NCI-H1417 treated with DMSO at 0.1 percent for 48 hours (cell line): Measurements from ENCODE around the gene MEF2A.

Experiments used
- DNase-seq: peaks from one replicate; lab custom pipeline; 2025; lab: John Stamatoyannopoulos, UW

The MEF2A gene

DNA sequence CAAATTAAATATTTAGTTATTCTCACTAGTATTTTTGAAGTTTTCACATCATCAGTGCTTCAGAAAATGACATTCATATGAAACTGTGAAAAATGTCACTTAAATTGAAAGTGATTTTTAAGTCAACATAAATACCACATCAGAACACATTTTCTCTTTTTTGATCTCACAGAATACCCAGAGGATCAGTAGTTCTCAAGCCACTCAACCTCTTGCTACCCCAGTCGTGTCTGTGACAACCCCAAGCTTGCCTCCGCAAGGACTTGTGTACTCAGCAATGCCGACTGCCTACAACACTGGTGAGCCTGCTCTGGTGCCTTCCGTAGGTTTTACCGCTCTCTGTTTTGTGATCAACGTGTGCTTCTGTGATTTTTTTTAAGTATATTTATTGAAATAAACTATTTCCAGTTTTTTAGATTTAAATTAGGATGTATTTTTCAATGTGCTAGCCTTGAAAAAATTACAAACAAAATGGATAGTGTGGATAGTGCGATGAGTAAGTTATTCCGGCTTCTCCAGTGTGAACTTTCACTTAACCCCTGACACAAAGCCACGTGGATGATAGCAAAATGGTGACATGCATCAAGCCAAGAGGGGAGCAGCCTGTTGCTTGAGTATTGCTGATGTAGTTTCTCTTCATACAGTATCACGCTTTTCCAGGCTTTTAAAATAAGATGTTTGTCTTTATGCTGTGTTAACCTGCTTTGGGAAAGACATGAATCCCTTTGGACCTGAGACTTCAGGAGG is 140.9 kb downstream of the MEF2A start:
- DNase-seq, result no peak

DNA sequence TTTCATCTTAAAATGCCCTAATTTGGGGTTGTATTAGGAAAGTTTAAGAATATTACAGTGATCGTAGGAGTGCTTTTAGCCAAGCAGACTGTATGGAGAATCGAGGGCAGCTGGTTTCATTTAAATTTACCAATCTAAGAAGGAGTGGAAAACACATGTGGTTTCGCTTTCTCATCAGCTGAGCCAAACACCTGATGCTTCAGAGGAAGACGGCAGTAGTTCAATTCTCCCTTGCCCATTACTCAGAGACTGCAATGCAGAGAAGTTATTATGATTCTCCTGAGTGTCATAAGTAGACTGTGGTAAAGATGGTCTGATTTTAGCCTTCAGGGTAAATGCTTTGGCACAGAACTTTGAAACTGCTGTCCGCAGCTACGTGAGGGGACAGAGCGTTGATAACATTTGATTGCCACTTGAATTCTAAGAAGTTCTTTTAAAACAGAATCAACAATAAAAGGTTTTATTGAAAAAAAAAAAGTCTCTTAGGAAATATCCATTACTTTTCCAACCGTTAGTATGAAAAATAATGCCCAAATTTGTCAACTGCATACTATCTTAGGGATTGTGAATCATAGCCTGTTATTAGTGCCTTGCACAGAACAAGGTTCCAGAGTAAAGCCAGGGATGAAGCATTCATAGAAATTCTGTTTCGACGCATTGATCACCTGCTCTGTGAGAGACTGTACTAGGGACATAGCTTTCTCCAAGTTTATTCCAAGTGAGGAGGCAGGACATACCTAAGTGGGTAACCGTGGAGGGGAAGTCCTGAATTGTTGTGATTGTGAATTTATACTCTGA is 141.9 kb downstream of the MEF2A start:
- no peak for DNase-seq

DNA sequence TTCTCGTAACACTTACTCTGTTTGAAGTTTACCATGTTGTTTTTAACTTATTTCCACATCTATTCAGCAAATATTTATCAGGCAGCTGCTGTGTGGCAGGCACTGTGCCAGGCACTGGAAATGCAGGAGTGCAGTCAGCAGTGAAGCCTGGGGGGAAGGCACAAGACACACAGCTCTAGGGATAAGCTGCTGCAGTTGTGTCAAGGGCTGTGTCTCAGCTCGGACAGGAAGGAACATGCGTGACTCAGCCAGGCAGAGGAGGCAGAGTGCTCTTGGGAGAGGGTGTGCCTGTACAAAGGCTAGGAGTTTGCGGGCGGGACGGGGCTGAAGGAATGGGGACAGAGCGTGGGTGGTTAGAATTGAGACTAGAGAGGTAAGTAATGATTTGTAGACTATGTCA is 142.8 kb downstream of the MEF2A start:
- no peak for DNase-seq

DNA sequence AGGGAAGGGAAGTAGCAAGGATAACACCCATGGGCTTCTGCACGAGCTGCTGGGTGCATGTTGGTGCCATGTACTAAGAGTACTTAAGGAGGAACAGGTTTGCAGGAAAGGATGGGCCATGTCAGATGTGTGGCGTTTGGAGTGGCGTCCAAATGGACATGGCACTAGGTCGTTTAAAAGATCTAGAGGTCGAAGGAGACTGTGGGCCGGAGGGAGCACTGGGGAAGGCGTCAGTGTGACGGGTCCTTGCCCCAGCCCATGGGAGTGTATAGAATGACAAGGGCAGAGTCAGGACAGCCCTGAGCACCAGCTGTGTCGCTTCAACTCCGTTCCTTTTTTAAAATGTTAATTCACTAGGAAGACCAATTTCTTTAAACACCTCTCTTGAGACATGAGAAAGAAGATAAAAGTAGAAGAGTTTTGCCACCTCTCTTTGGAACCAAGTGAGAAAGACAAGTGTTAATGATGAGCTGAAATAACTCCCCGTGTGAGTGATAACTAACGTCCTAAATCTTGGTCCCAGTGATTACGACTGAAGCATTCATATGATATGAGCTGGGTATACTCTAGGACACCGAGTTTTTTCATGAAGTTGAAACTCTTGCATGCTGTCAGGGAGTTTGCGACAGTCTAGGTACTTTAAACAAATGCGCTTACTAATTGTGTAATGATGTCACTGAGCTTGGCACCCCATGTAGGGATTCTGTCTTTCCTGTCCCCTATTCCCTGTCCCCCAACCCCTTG is 143.6 kb downstream of the MEF2A start:
- no peak for DNase-seq

DNA sequence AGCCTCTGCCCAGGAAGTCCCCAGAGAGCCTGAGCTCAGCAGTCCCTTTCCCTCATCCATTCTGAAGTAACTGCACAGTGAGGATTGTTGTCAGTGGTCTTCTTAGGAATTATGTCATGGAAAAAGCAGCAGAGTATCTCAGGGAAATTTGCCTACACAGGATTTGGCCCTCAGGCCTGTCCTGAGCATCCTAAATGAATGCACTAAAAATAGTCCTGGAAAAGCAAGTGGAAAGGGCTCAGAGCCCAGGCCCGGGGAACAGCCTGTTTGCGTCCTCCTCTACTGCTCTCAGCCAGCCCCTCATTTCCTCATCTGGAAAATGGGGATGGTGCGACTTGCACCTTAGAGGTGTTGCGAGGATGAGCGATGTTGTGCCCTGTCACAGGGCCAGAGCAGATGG is 145.8 kb downstream of the MEF2A start:
- no peak for DNase-seq

DNA sequence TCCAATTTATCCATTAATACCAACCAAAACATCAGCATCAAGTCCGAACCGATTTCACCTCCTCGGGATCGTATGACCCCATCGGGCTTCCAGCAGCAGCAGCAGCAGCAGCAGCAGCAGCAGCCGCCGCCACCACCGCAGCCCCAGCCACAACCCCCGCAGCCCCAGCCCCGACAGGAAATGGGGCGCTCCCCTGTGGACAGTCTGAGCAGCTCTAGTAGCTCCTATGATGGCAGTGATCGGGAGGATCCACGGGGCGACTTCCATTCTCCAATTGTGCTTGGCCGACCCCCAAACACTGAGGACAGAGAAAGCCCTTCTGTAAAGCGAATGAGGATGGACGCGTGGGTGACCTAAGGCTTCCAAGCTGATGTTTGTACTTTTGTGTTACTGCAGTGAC is 146.6 kb downstream of the MEF2A start:
- DNase-seq, result no peak

DNA sequence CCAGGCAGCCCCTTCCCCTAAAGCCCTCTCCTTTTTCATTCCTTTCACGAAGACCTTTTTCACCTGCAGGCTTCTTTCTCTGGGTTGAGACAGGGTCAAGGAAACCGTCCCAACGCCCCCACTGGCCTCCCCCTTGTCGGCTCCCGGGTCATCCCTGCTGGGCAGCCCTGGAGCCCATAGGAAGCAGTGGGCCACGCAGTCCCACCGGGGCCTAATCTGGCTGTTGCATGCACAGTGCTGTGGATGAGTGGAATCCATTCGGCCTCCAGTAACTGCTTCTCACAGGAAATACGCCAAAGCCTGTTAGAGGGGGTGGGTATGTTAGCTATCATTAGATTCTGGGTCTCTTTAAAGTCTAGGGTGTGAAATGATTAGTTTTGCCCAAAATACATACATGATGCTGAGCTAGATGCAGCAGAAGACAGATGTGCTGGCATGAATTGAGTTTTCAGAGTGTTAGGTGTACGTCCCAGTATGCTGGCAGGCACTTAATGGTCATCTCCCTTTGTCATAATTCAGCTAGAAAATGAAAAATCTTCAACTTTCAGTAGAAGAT is 150.8 kb downstream of the MEF2A start:
- DNase-seq, result no peak

DNA sequence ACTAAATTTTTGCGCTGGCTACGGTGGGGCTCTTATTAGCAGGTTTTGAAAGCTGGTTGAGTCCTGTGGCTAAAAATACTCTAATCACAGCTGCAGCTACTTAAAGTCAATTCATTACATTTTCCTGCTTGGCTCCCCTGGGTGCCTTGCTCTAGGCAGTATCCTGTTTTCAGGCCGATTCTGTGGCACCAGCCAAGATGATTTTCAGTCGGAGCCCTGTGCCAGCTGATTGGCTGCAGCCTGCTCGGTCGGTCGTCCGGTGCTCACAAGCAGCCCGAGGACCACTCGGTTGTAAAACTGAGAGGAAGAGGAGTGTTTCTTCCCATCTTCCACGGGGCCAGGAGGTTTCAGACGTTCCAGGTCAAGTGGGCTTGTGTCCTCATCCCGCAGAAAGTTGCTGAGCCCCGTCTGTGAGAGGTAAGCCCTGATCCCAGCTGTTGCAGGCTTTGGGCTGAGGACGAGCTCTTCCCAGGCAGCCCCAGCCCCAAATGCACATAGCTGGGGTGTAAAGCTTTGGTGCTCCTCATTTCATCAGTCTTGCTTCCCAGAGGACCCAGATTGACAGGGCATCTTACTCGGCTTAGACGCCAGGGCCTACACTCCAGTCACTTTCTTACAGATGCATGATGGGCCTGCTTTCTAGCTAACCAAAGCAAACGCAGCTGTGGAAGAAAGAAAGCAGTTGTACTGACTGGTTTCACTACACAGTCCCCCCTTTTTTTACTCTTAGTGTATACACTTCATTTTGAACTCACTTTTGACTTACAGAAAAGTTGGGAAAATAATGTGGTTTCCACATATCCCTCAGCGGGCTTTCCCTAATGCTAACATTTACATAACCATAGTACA is 151.6 kb downstream of the MEF2A start:
- no peak for DNase-seq

DNA sequence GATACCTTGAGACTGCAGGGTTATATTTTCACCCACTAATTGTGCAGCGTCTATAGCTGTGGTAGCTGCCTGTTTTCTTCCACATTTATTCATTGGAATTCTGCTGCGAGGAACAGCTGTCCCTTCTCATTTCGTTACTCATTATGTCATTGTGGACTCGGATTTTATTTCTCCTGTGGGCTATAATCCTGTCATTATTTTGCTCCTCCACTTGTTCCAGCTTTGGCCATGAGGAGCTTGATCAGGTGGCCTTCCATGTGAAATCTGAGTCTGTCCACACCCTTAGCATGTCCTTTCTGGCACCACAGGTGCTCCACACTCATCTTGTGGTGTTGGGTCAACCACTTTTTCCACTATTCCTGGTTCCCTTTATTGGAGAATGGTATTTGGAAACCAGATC is 152.6 kb downstream of the MEF2A start:
- no peak for DNase-seq

DNA sequence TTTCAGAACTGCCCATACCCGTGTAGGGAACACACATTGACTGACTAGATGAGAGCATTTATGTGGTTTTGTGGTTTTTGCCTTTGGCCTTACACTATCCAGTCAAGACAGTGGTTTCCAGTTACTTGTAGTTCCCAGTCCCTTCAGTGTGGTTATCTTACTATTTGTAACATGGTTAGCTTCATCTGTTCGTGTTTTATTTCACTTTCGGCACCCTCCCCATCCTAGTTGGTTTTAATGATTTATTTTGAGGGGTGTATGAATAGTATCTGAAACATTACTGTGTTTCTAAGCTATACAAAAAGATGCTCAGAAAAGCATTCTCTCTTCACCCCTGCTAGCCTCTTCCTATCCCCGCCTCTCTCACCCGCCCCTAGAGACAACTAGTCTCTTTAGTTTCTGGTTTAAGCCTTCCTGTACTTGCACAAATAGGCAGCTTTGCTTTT is 153.3 kb downstream of the MEF2A start:
- no peak for DNase-seq

DNA sequence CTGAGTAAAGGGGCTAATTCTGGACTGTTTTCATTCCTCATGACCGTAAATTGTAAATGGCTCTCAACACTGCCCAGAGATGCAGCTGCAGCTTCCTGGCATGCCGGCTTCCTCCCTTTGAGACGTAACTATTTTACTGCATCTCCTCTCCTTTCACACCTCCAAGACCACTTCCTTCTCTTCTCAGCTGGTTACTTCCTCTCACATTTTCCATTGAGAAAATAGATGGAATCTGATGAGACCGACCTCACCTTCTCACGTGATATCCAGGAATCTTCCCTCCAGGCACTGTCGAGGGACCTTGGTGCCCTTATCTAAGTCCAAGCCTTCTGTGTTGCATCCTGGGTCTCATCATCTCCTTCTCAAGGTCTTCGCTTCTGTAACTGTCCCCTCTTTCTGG is 154.7 kb downstream of the MEF2A start:
- DNase-seq, result no peak

DNA sequence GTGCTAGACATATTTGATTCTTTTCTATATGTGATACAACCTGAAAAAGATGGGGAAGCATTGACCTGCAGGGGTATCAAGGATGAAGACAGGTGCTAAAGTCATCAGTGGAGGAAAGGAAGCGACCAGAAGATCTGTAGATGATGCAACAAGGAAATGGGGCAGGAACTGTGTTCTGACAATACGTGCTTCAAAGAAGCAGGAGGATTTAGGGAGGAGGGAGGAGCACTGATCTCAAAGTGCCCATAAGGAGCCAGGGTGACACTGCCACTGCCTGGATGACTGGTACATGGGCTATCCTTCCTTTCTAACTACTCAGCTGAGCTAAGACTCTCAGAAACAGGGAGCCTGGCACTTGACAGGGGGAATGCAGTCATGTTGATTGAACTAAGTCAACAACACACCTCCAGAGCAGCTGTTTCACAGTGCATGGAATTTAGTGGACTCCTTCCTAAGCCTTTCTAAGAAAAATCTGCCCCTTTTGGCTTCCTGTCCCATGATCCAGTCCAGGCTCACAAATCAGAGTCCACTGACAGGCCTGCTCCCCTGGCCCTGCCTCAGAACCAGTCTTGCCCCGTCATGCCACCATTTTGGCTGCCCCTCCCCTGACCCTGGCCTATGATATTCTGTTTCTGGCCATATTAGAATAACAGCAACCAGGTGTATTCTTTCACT is 155.5 kb downstream of the MEF2A start:
- DNase-seq, result no peak

DNA sequence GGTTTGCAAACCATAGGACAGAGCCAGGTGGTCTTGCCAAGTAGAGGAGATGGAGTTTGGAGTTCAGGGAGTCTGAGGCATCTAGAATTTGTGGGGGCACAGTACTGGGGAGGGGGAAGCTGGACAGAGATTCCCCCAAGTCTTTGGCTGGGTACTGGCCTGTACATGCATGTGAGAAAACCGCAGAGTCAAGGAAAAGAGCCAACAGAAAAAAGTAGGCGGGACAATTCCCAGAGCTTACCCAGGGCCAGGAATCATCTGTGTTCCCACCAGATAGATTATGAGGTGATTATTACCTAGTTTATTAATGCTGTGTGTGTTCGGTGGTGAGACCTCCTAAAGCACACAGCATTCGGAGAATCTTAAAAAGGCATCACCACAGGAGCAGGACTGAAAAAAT is 156.1 kb downstream of the MEF2A start:
- no peak for DNase-seq

DNA sequence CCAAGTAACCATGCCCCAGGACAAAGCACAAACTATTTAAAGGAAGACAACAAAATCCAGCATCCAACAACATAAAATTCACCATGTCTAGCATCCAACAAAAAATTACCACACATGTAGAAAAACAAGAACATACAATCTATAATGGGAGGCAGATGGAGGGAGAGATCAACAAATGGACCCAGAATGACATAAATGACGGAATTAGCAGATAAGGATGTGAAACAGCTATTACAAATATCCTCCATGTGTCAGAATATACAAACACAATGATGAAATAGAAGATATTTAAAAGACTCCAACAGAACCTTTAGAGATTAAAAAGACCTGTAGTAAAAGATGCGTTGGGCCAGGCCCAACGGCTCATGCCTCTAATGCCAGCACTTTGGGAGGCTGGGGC is 156.6 kb downstream of the MEF2A start:
- no peak for DNase-seq

DNA sequence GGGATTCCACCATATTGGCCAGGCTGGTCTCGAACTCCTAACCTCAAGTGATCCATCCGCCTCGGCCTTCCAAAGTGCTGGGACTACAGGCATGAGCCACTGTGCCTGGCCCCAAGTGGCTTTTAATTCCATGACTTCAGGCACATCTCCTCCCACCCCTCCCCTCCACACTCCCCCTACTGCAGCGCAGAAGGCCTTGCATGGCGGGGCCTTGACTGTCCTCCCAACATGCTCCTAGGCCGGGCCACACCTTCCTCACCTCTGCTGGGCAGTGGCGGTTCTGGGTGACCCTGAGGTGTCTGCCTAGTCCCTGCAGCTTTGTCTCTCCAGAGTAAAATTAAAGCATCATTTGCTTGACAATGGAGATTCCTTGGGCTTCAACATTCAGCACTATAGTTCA is 160.5 kb downstream of the MEF2A start:
- DNase-seq, result no peak

DNA sequence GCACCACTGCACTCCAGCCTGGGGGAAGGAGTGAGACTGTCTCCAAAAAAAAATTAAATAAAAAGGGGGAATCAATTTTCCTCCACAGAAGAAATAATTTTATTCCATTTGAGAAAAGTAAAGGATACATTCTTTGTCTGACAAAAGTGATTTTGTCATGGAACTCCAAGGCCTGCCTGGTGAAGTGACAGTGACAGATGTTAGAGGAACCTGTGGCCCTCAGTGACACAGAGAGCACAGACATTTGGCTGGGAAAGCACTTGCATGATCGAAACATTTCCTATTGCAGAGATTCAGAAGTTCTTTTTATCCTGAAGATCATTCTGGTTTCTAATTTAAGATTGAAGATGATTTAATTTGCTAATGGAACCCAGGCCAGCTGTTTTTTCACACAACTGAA is 161.5 kb downstream of the MEF2A start:
- no peak for DNase-seq

DNA sequence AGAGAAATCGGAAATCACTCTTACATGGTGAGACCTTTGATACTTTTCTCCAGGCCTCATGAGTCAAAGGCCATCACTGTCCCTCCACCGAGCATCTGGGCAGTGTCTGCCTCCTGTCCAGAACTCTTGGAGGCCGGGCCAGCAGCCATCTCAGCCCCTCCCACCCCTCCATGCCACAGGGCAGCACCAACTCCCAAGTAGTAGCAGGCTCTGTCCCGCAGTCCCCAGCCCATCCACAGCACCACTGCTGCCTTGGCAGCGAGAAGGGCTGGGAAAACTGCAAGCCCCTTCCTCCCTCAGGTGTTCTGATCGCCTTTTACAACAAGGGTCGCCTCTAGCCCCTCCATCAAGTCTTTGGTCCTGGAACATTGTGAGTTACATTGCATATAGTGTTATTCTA is 161.9 kb downstream of the MEF2A start:
- DNase-seq, result no peak

DNA sequence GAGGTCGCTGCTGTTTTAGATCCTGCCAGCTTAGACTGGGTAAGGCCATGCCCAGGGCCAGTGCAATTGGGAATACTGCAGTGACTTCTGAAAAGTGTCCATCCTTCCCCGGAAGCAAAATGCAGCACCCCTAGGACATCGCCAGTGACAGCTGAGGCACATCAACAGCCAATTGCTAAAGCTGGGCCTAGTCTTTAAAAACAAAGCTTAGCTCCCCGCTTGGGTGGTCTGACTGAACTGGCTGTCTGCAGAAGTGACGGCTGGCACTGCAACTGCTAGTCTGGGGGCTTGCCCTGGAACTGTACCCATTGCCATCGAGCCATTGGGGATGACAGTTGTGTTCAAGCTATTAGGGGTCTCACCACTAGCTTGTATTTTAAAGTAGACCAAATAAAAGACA is 163.1 kb downstream of the MEF2A start:
- no peak for DNase-seq

DNA sequence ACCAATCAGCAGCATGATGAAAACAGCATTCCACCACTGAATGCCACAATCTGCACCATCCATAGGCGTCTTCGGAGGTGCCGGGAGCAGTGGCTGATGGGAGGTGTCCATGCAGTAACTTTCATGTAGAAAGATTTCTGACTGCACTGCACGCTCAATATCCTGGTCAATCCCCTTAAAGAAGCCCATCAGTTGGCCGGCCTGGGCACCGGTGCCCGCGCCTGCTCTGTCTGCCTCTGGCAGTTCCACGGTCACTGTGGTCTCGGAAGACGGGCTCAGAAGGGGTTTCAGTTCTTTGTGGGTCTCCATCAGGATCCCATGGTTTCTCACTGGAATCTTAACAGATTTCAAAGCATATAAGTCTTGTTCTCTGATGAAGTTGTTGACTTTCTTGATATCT is 163.5 kb downstream of the MEF2A start:
- no peak for DNase-seq

DNA sequence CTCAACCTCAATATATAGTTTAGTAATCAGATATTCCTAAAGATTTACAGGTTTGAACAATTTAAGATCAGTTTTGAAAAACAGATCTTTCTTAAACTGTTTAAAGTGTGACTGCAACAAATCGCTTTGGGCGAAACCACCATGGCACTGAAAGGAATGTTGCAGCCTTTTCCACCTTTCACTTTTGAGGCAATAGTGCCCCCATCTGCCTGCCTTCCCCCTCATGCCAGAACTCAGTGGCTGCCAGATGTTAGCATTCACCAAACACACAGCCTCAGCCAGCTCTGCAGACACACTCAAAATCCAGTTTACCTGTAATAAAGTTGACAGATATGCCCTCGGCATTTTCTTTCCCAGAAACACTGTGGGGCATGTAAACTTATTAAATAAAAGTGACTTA is 164.1 kb downstream of the MEF2A start:
- no peak for DNase-seq
